Testis (tissue), 3 donors: ENCODE results near the gene SYT1. TPM values are rescaled to one million over a fixed set of nuclear protein-coding genes. Genes with fewer than 3 reads are reported as not detected.

Source experiments
- DNase-seq: peaks from one replicate; pipeline ENCODE4 v3.0.0-alpha.2; 2019
- H3K27ac ChIP-seq, 2 donors: fragments of 200-600 bp; sonication (generic); one replicate each; pipeline ENCODE4 v1.5.1; 2019
- H3K27me3 ChIP-seq: fragments of 200-600 bp; sonication (generic); one replicate; pipeline ENCODE4 v1.5.1; 2019
- H3K36me3 ChIP-seq: fragments of 200-600 bp; sonication (generic); one replicate; pipeline ENCODE4 v1.5.1; 2017; ENCODE audit warnings: low read depth; ENCODE audit errors: missing control alignments
- H3K4me1 ChIP-seq: fragments of 200-600 bp; sonication (generic); one replicate; pipeline ENCODE4 v1.5.1; 2019
- H3K4me3 ChIP-seq, 2 donors: fragments of 200-600 bp; sonication (generic); one replicate each; pipeline ENCODE4 v1.5.1; 2017 to 2019
- H3K9me3 ChIP-seq: fragments of 200-600 bp; sonication (generic); one replicate; pipeline ENCODE4 v1.5.1; 2017
- CTCF ChIP-seq, 3 experiments: fragments of 450-650 bp in 2 of 3; fragments of 200-600 bp in 1 of 3; sonication (generic) in 1 of 3; IDR thresholded peaks; one replicate each; pipeline ENCODE4 v1.5.1; 2016 to 2019; ENCODE audit warnings: antibody characterized with exemption in 3 of 3, mild to moderate bottlenecking in 2 of 3, moderate library complexity in 1 of 3
- POLR2A ChIP-seq: fragments of 450-650 bp; IDR thresholded peaks from one replicate; pipeline ENCODE4 v1.6.1; 2017; ENCODE audit warnings: antibody characterized with exemption, mild to moderate bottlenecking, moderate library complexity
- WGBS, 2 donors: methylation state at CpG; one replicate each; pipeline ENCODE4 v1.1.5; 2018; 5-methylcytosine and 5-hydroxymethylcytosine counted together
- intact Hi-C: fragments of 100-400 bp; cut with DNase I; formaldehyde crosslinking; loops from one replicate; pipeline ENCODE4 v1.15.1; 2023; ENCODE audit warnings: low total_unique reads
- polyA plus RNA-seq: library from polyadenylated mRNA; stranded (reverse); fragments of 350-450 nt; fragmentation: Illumina TruSeq; extraction: RNeasy Lipid Tissue Mini Kit (QIAGEN cat#74804); gene quantifications from one replicate; pipeline ENCODE4 v1.2.3, GENCODE V29; 2014; ENCODE audit warnings: low read depth, low replicate concordance; ENCODE audit not compliant: insufficient read depth
- total RNA-seq, 2 donors: library from RNA; depleted of rRNA; stranded (reverse); fragments of >200 nt; gene quantifications; one replicate each; pipeline ENCODE4 v1.2.3, GENCODE V29; 2016

Gene SYT1
- total and polyA plus RNA-seq, 3 donors from 2014 or later: 1.1 to 1.7 (median 1.3) TPM

DNA sequence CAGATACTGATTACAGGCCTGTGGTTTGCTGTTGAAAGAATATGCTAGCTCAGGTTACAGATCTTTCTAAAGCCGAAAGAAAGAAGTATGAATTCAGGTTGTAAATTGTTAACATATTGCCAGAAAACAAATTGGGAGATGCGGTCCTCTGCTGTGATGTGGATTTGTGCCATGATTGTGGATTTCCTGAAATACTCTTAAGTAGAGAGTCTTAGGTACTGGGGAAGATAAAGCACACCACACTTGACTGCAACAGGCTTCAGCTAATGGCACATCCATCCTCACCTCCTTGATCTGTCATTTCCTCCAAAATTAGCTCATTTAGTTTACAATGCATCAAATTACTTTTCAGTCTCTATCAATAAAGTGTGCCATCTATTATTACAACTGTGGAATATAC is 279.2 kb downstream of the SYT1 start:
- no peaks in the 10 kb centered on the region for H3K36me3 ChIP-seq
- H3K4me3 ChIP-seq: no peak overlapping the region
- 82 to 86% methylated on average over 2 of the region's 2 CpGs for WGBS, 2 donors
- intact Hi-C loops: no loop called here
- no peak for DNase-seq
- no peaks in the 10 kb centered on the region for H3K9me3 ChIP-seq
- H3K4me1 ChIP-seq: no peaks in the 10 kb centered on the region
- H3K27me3 ChIP-seq: no peaks in the 10 kb centered on the region
- H3K27ac ChIP-seq: no peak overlapping the region
- TF ChIP-seq CTCF (IDR thresholded peaks at IDR 0.05) (no peak), POLR2A (no peak)

DNA sequence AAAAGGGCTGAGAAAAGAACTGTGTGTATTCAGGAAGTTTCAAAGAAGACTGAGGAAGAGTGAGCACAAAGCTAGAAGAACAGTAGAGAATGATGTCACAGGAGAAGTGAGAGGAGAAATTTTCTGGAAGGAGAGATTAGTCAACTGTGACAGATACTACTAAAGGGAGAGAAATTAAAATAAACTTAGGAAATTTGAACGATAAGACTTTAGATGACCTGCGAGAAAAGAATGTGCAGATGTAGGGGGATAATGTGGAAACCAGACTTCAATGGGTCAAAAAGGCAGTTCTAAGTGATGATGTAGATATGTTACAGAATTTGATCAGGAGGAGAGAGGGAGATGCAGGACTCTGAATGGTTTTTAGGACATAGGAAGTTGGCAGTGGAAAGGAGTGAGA is 287.4 kb downstream of the SYT1 start:
- H3K36me3 ChIP-seq: no peaks in the 10 kb centered on the region
- intact Hi-C loops: no loop called here
- TF ChIP-seq CTCF (IDR thresholded peaks at IDR 0.05): no peak
- no peak for TF ChIP-seq POLR2A
- H3K27ac ChIP-seq: no peak overlapping the region
- 86 to 97% methylated on average over 2 of the region's 2 CpGs for WGBS, 2 donors
- H3K4me3 ChIP-seq: no peak overlapping the region
- H3K27me3 ChIP-seq: no peaks in the 10 kb centered on the region
- H3K9me3 ChIP-seq: no peaks in the 10 kb centered on the region
- H3K4me1 ChIP-seq: no peaks in the 10 kb centered on the region
- DNase-seq: no peak

DNA sequence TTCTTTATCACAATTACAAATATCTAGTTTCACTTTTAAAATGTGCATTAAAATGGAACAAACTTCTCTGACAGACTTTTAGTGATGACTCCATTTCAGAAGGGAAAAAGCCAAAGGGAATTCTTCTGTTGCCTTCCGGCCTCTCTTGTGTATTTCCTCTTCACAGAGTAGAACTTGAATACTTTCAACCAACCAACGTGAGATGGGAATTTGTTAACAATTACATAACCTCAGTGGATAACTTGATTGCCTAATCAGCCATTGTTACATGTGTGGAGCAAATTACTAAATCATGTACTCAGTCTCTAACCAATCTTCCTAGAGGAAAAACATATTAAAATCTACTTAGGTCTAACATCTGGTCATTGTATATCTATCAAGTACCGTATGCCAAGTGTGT is 291.1 kb downstream of the SYT1 start:
- intact Hi-C loops: no loop called here

GRCh38 chr12:79156846-79157463 is 292.4 kb downstream of the SYT1 start:
- DNase-seq: no peak
- Histone ChIP-seq H3K27me3 (no peaks in the 10 kb centered on the region), H3K36me3 (no peaks in the 10 kb centered on the region), H3K4me1 (no peaks in the 10 kb centered on the region), H3K9me3 (no peaks in the 10 kb centered on the region), H3K4me3 (no peak overlapping the region), H3K27ac (no peak overlapping the region)
- 85 to 90% methylated on average over 6 of the region's 6 CpGs for WGBS, 2 donors
- TF ChIP-seq POLR2A (no peak), CTCF (IDR thresholded peaks at IDR 0.05) (no peak)
- intact Hi-C loops: no loop called here

More for the DNA sequence above, 291.1 kb downstream of the SYT1 start:
- Histone ChIP-seq H3K27ac (no peak overlapping the region), H3K27me3 (no peaks in the 10 kb centered on the region), H3K4me1 (no peaks in the 10 kb centered on the region), H3K36me3 (no peaks in the 10 kb centered on the region), H3K4me3 (no peak overlapping the region), H3K9me3 (no peaks in the 10 kb centered on the region)
- WGBS, 2 donors: 74 to 76% methylated on average over 3 of the region's 3 CpGs
- TF ChIP-seq CTCF (IDR thresholded peaks at IDR 0.05): no peak
- no peak for TF ChIP-seq POLR2A
- no peak for DNase-seq

- DNase-seq: no peak
- no peaks in the 10 kb centered on the region for H3K36me3 ChIP-seq
Measured at GRCh38 chr12:79161249-79161934, 296.8 kb downstream of the SYT1 start.

More at GRCh38 chr12:79161249-79161934, 296.8 kb downstream of the SYT1 start:
- Histone ChIP-seq H3K9me3 (no peaks in the 10 kb centered on the region), H3K27me3 (no peaks in the 10 kb centered on the region), H3K4me3 (no peak overlapping the region), H3K27ac (no peak overlapping the region), H3K4me1 (no peaks in the 10 kb centered on the region)
- no peak for TF ChIP-seq POLR2A
- TF ChIP-seq CTCF (IDR thresholded peaks at IDR 0.05): no peak
- WGBS, 2 donors: 60 to 71% methylated on average over 1 of the region's 1 CpG
- intact Hi-C loops: no loop called here
